Activated naive CD4-positive, alpha-beta T cell treated with anti-CD3 and anti-CD28 coated beads for 36 hours (primary cell): ENCODE measurements around the gene PLG. TPM values are rescaled to one million over a fixed set of nuclear protein-coding genes. Genes with fewer than 3 reads are reported as not detected.
"Not testable (repeated sequence)": the region's sequence is repeated elsewhere in the genome, so short reads cannot be mapped to it uniquely, and the experiment has no call there.

Source experiments
- CTCF ChIA-PET: fragments of 350-600 bp; sonication (Branson Sonifier 250); formaldehyde crosslinking; loops from one replicate; lab custom pipeline; 2021; ENCODE audit warnings: antibody characterized with exemption; lab: Charles Lee
- DNase-seq: peaks from one replicate; pipeline ENCODE4 v3.0.0-alpha.2; 2020
- H3K27ac Mint-ChIP-seq: one replicate; pipeline ENCODE4 v1.8.0; 2021; ENCODE audit warnings: mild to moderate bottlenecking, mixed read lengths
- H3K27me3 Mint-ChIP-seq: one replicate; pipeline ENCODE4 v1.8.0; 2021; ENCODE audit warnings: low read depth, mixed read lengths
- H3K36me3 Mint-ChIP-seq: one replicate; pipeline ENCODE4 v1.8.0; 2021; ENCODE audit warnings: low read depth, mixed read lengths
- H3K4me1 Mint-ChIP-seq: one replicate; pipeline ENCODE4 v1.8.0; 2021; ENCODE audit warnings: low read depth, mixed read lengths
- H3K4me3 Mint-ChIP-seq: one replicate; pipeline ENCODE4 v1.8.0; 2021; ENCODE audit warnings: mild to moderate bottlenecking, moderate library complexity, mixed read lengths
- H3K9me3 Mint-ChIP-seq: one replicate; pipeline ENCODE4 v1.8.0; 2021; ENCODE audit warnings: mixed read lengths
- intact Hi-C: fragments of 100-400 bp; cut with micrococcal nuclease; formaldehyde crosslinking; loops from one replicate; pipeline ENCODE4 v1.15.1; 2023
- total RNA-seq, 2 experiments: library from RNA; stranded (reverse); gene quantifications; one replicate each; pipeline ENCODE4 v1.2.3, GENCODE V29; 2021

Gene PLG
- total RNA-seq, 2 experiments from 2014 or later = not detected

- CTCF ChIA-PET = no interaction called here
- peaks cover 18% of the 10 kb centered on the region for H3K27me3 Mint-ChIP-seq
- no peaks in the 10 kb centered on the region for H3K4me1 Mint-ChIP-seq
- H3K27ac Mint-ChIP-seq = no peak overlapping the region
- H3K9me3 Mint-ChIP-seq = no peaks in the 10 kb centered on the region
- H3K36me3 Mint-ChIP-seq = no peaks in the 10 kb centered on the region
- DNase-seq = no peak
- intact Hi-C loops = no loop called here
- no peak overlapping the region for H3K4me3 Mint-ChIP-seq
These were observed 81.7 kb downstream of the PLG start for GRCh38 chr6:160783741-160784140.

GRCh38 chr6:160788126-160788525 is 86.1 kb downstream of the PLG start:
- H3K9me3 Mint-ChIP-seq, H3K36me3 Mint-ChIP-seq, H3K4me1 Mint-ChIP-seq, DNase-seq, H3K4me3 Mint-ChIP-seq, H3K27ac Mint-ChIP-seq, CTCF ChIA-PET, intact Hi-C loops: not testable (repeated sequence)
- H3K27me3 Mint-ChIP-seq = peaks cover 18% of the 10 kb centered on the region

- peak overlapping the region; percentile 50 for H3K27ac Mint-ChIP-seq
- CTCF ChIA-PET = no interaction called here
- DNase-seq = no peak
These were observed 86.8 kb downstream of the PLG start for GRCh38 chr6:160788806-160789205.

GRCh38 chr6:160789263-160790027 is 87.4 kb downstream of the PLG start:
- intact Hi-C loops = no loop called here
- H3K4me1 Mint-ChIP-seq = peaks cover 9% of the 10 kb centered on the region
- H3K9me3 Mint-ChIP-seq = peaks cover 3% of the 10 kb centered on the region
- no peaks in the 10 kb centered on the region for H3K36me3 Mint-ChIP-seq
- peak; percentile 45 for DNase-seq
- CTCF ChIA-PET = no interaction called here
- peaks cover 14% of the 10 kb centered on the region for H3K27me3 Mint-ChIP-seq
- no peak overlapping the region for H3K27ac Mint-ChIP-seq
- no peak overlapping the region for H3K4me3 Mint-ChIP-seq

More at GRCh38 chr6:160788806-160789205, 86.8 kb downstream of the PLG start:
- Mint-ChIP-seq H3K4me3 (no peak overlapping the region), H3K27me3 (peaks cover 14% of the 10 kb centered on the region), H3K4me1 (peaks cover 9% of the 10 kb centered on the region), H3K9me3 (peaks cover 3% of the 10 kb centered on the region), H3K36me3 (no peaks in the 10 kb centered on the region)
- intact Hi-C loops = no loop called here

GRCh38 chr6:160790028-160790792 is 88.2 kb downstream of the PLG start:
- DNase-seq = no peak
- H3K9me3 Mint-ChIP-seq = peaks cover 3% of the 10 kb centered on the region
- intact Hi-C loops = no loop called here
- no peak overlapping the region for H3K27ac Mint-ChIP-seq
- H3K27me3 Mint-ChIP-seq = peaks cover 14% of the 10 kb centered on the region
- CTCF ChIA-PET = no interaction called here
- no peak overlapping the region for H3K4me3 Mint-ChIP-seq
- peaks cover 9% of the 10 kb centered on the region for H3K4me1 Mint-ChIP-seq
- H3K36me3 Mint-ChIP-seq = no peaks in the 10 kb centered on the region

GRCh38 chr6:160791459-160791858 is 89.4 kb downstream of the PLG start:
- H3K27ac Mint-ChIP-seq = peak overlapping the region; percentile 25
- intact Hi-C loops = no loop called here
- H3K4me1 Mint-ChIP-seq = peaks cover 9% of the 10 kb centered on the region
- DNase-seq = no peak
- CTCF ChIA-PET = no interaction called here
- peaks cover 3% of the 10 kb centered on the region for H3K9me3 Mint-ChIP-seq
- no peak overlapping the region for H3K4me3 Mint-ChIP-seq
- H3K36me3 Mint-ChIP-seq = no peaks in the 10 kb centered on the region
- peaks cover 14% of the 10 kb centered on the region for H3K27me3 Mint-ChIP-seq

- intact Hi-C loops = no loop called here
- no peak overlapping the region for H3K27ac Mint-ChIP-seq
- no peak for DNase-seq
- H3K4me3 Mint-ChIP-seq = no peak overlapping the region
- no peaks in the 10 kb centered on the region for H3K36me3 Mint-ChIP-seq
- CTCF ChIA-PET = no interaction called here
- H3K4me1 Mint-ChIP-seq = peaks cover 9% of the 10 kb centered on the region
- H3K27me3 Mint-ChIP-seq = peaks cover 14% of the 10 kb centered on the region
- peaks cover 5% of the 10 kb centered on the region for H3K9me3 Mint-ChIP-seq
These were observed 90.0 kb downstream of the PLG start for GRCh38 chr6:160791981-160792418.

GRCh38 chr6:160792708-160793107 is 90.7 kb downstream of the PLG start:
- H3K9me3 Mint-ChIP-seq = peaks cover 7% of the 10 kb centered on the region
- CTCF ChIA-PET = no interaction called here
- H3K4me1 Mint-ChIP-seq = peaks cover 9% of the 10 kb centered on the region
- H3K4me3 Mint-ChIP-seq = no peak overlapping the region
- H3K36me3 Mint-ChIP-seq = no peaks in the 10 kb centered on the region
- intact Hi-C loops = no loop called here
- no peak overlapping the region for H3K27ac Mint-ChIP-seq
- no peak for DNase-seq
- H3K27me3 Mint-ChIP-seq = peaks cover 10% of the 10 kb centered on the region

GRCh38 chr6:160793652-160794051 is 91.6 kb downstream of the PLG start:
- peaks cover 9% of the 10 kb centered on the region for H3K9me3 Mint-ChIP-seq
- DNase-seq = no peak
- CTCF ChIA-PET = no interaction called here
- H3K4me1 Mint-ChIP-seq = peaks cover 9% of the 10 kb centered on the region
- H3K27me3 Mint-ChIP-seq = peaks cover 6% of the 10 kb centered on the region
- no peaks in the 10 kb centered on the region for H3K36me3 Mint-ChIP-seq
- H3K4me3 Mint-ChIP-seq = no peak overlapping the region
- H3K27ac Mint-ChIP-seq = no peak overlapping the region
- intact Hi-C loops = no loop called here

- intact Hi-C loops = no loop called here
- Mint-ChIP-seq H3K4me3 (no peak overlapping the region), H3K27ac (no peak overlapping the region), H3K27me3 (peaks cover 2% of the 10 kb centered on the region), H3K9me3 (peaks cover 17% of the 10 kb centered on the region), H3K36me3 (no peaks in the 10 kb centered on the region), H3K4me1 (peaks cover 3% of the 10 kb centered on the region)
- DNase-seq = no peak
- CTCF ChIA-PET = no interaction called here
These were observed 93.7 kb downstream of the PLG start for GRCh38 chr6:160795721-160796120.

- intact Hi-C loops = no loop called here
- DNase-seq = no peak
- CTCF ChIA-PET = no interaction called here
- Mint-ChIP-seq H3K27ac (no peak overlapping the region), H3K4me1 (no peaks in the 10 kb centered on the region), H3K27me3 (peaks cover 7% of the 10 kb centered on the region), H3K36me3 (no peaks in the 10 kb centered on the region), H3K9me3 (peaks cover 17% of the 10 kb centered on the region), H3K4me3 (no peak overlapping the region)
These were observed 96.6 kb downstream of the PLG start for GRCh38 chr6:160798625-160799024.

GRCh38 chr6:160799801-160800506 is 97.9 kb downstream of the PLG start:
- Mint-ChIP-seq H3K4me1 (no peaks in the 10 kb centered on the region), H3K9me3 (peaks cover 17% of the 10 kb centered on the region), H3K27me3 (peaks cover 11% of the 10 kb centered on the region), H3K36me3 (no peaks in the 10 kb centered on the region), H3K4me3 (no peak overlapping the region), H3K27ac (no peak overlapping the region)
- intact Hi-C loops = no loop called here
- CTCF ChIA-PET = no interaction called here
- no peak for DNase-seq
